Spleen (tissue), 11 donors: ENCODE results near the gene NGFR. TPM values are rescaled to one million over a fixed set of nuclear protein-coding genes. Genes with fewer than 3 reads are reported as not detected.

Experiments
- DNase-seq: peaks from one replicate; pipeline ENCODE4 v3.0.0-alpha.2; 2020
- H3K27ac ChIP-seq, 8 donors: fragments of 200-600 bp; sonication (generic) in 7 of 8; 1 replicate in 4 of 8; 2 replicates in 4 of 8; pipeline versions ENCODE4 v1.5.0 to v1.8.0; 2016 to 2021; ENCODE audit warnings: inconsistent platforms in 4 of 8, mild to moderate bottlenecking in 4 of 8, moderate library complexity in 1 of 8
- H3K27me3 ChIP-seq, 7 donors: fragments of 200-600 bp; sonication (generic) in 6 of 7; replicated peaks in 1 of 7; 1 replicate in 4 of 7; 2 replicates in 3 of 7; pipeline versions ENCODE4 v1.5.0 to v1.8.0; 2016 to 2021; ENCODE audit warnings: inconsistent platforms in 3 of 7, mild to moderate bottlenecking in 1 of 7
- H3K36me3 ChIP-seq, 6 donors: fragments of 200-600 bp; sonication (generic) in 5 of 6; 1 replicate in 4 of 6; 2 replicates in 2 of 6; pipeline versions ENCODE4 v1.5.0 to v1.8.0; 2016 to 2021; ENCODE audit warnings: inconsistent platforms in 2 of 6
- H3K4me1 ChIP-seq, 6 donors: fragments of 200-600 bp; sonication (generic) in 5 of 6; 1 replicate in 3 of 6; 2 replicates in 3 of 6; pipeline versions ENCODE4 v1.5.0 to v1.8.0; 2016 to 2021; ENCODE audit warnings: inconsistent platforms in 3 of 6
- H3K4me3 ChIP-seq, 8 donors: fragments of 200-600 bp; sonication (generic) in 7 of 8; 1 replicate in 4 of 8; 2 replicates in 4 of 8; pipeline versions ENCODE4 v1.5.0 to v1.8.0; 2016 to 2021; ENCODE audit warnings: inconsistent platforms in 4 of 8, mild to moderate bottlenecking in 4 of 8, moderate library complexity in 2 of 8
- H3K9me3 ChIP-seq, 8 donors: fragments of 200-600 bp; sonication (generic) in 7 of 8; 1 replicate in 4 of 8; 2 replicates in 4 of 8; pipeline versions ENCODE4 v1.5.0 to v1.8.0; 2016 to 2021; ENCODE audit warnings: inconsistent platforms in 4 of 8
- POLR2A ChIP-seq, 3 donors: fragments of 450-650 bp; IDR thresholded peaks; one replicate each; pipeline ENCODE4 v1.5.1; 2017; ENCODE audit warnings: antibody characterized with exemption in 3 of 3, mild to moderate bottlenecking in 1 of 3
- POLR2AphosphoS5 ChIP-seq, 3 donors: sonication (generic); formaldehyde crosslinking; IDR thresholded peaks; one replicate each; pipeline ENCODE4 v1.5.1; 2017; ENCODE audit warnings: antibody characterized with exemption in 3 of 3
- WGBS, 5 donors: extraction: QIAGEN DNeasy Blood & Tissue Kit in 3 of 5; methylation state at CpG; one replicate each; pipeline versions ENCODE4 v1.1.5 to v1.1.7; 2013 to 2018; 5-methylcytosine and 5-hydroxymethylcytosine counted together
- intact Hi-C: fragments of 100-400 bp; cut with DNase I; formaldehyde crosslinking; loops from one replicate; pipeline ENCODE4 v1.15.0; 2023; ENCODE audit warnings: low total_unique reads
- polyA plus RNA-seq, 3 donors: library from polyadenylated mRNA; stranded (reverse); fragments of 200-250 nt; gene quantifications; one replicate each; pipeline ENCODE4 v1.2.1, GENCODE V29; 2013
- total RNA-seq, 7 donors: library from RNA; depleted of rRNA in 3 of 7; stranded (reverse); fragments of >200 nt in 3 of 7; fragmentation: NEBNext Ultra II Directional in 4 of 7; extraction: Animal tissue kit (Norgen Biotek cat#: 25700) in 4 of 7; gene quantifications; one replicate each; pipeline versions ENCODE4 v1.1.0 to v1.2.1, GENCODE V29; 2016 to 2021
- TF ChIP-seq, protein P1 (sequence below), 11 experiments: fragments of 200-600 bp in 7 of 11; fragments of 450-650 bp in 4 of 11; sonication (generic) in 4 of 11; IDR thresholded peaks in 8 of 11; conservative IDR thresholded peaks in 3 of 11; 1 replicate in 7 of 11; 2 replicates in 4 of 11; pipeline versions ENCODE4 v1.4.0 to v1.8.0; 2016 to 2021; ENCODE audit warnings: antibody characterized with exemption in 11 of 11, inconsistent platforms in 4 of 11, mild to moderate bottlenecking in 1 of 11
- donor health status: healthy with polysubstance abuse.
- donor health status: DM: no; HTN: no; CAD: no; lungs with moderate emphysema.
- donor health status: DM: no; HTN: no; CAD: no.
- donor health status: Bipolar disorder and iron deficiency.
- donor health status: healthy.
- donor health status: DM: no; HTN: no; CAD: no.
- donor health status: DM: yes; HTN: yes; CAD: no.

NGFR gene
- total and polyA plus RNA-seq, 10 donors: 4.1 to 36.8 (median 13.9) TPM

DNA sequence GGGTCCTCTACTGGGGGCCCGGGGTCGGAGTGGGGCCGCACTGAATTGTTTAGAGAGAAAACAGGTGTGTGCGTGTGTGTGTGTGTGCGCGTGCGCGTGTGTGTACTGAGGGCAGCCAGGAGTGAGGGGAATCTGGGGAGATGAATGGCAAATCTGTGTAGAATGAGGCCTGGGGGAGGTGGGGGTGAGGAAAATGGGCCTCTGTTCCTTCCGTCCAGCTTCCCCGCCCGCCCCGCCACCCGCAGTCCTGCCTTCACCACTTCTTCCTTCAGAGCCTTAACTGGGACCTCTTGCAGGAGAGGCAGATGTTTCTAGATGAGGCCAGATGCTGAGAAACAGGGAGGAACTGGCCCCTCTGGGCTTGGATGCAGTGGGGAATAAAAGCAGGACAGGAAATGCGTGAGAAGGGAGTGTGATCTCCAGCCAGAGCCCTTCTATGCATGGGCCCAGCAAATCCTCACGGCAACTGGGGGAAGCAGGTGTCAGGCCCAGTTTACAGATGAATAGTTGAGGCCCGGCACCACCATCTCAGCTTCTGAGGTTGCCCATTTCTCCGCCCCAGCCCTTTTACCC, 29.7 kb upstream of the NGFR start:
- no peaks in the 10 kb centered on the region for H3K36me3 ChIP-seq
- H3K4me1 ChIP-seq: peaks cover 0 to 10% (median 5%) of the 10 kb centered on the region in 6 donors
- intact Hi-C loops: no loop called here
- H3K4me3 ChIP-seq: no peak overlapping the region
- DNase-seq: no peak
- no peak overlapping the region for H3K27ac ChIP-seq
- peaks cover 0 to 82% (median 16%) of the 10 kb centered on the region in 7 donors for H3K27me3 ChIP-seq
- no peak for TF ChIP-seq POLR2AphosphoS5 (IDR thresholded peaks at IDR 0.05)
- no peak for TF ChIP-seq POLR2A (IDR thresholded peaks at IDR 0.05)
- TF ChIP-seq, protein P1, sequence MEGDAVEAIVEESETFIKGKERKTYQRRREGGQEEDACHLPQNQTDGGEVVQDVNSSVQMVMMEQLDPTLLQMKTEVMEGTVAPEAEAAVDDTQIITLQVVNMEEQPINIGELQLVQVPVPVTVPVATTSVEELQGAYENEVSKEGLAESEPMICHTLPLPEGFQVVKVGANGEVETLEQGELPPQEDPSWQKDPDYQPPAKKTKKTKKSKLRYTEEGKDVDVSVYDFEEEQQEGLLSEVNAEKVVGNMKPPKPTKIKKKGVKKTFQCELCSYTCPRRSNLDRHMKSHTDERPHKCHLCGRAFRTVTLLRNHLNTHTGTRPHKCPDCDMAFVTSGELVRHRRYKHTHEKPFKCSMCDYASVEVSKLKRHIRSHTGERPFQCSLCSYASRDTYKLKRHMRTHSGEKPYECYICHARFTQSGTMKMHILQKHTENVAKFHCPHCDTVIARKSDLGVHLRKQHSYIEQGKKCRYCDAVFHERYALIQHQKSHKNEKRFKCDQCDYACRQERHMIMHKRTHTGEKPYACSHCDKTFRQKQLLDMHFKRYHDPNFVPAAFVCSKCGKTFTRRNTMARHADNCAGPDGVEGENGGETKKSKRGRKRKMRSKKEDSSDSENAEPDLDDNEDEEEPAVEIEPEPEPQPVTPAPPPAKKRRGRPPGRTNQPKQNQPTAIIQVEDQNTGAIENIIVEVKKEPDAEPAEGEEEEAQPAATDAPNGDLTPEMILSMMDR (IDR thresholded peaks at IDR 0.05 in 8 of 11, conservative IDR thresholded peaks at IDR 0.05 in 3 of 11): no peak
- H3K9me3 ChIP-seq: peaks cover 0 to 13% (median 10%) of the 10 kb centered on the region in 8 donors
- 74 to 84% (median 81%) methylated on average over 17 of the region's 17 CpGs for WGBS, 5 donors

DNA sequence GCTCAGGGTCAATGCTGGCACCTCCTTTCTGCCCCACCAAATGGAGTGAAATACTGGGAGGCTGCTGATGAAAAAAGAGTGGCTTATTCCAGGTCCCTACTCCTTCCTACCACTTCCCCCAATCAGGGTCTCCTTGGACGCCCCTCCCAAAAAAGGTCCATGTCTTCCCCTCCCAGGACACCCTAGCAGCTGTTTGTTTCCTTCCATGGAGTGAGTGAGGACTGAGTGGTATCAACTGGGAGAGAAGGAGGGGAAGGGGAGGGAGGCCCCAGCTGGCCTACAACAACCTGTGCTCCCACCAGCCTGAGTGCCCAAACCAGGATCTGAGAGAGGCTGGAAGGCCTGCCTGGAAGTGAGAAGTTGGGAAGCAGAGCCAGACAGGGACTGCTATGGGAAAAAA, 28.7 kb upstream of the NGFR start:
- Histone ChIP-seq H3K9me3 (peaks cover 0 to 13% (median 10%) of the 10 kb centered on the region in 8 donors), H3K4me1 (peaks cover 0 to 20% (median 6%) of the 10 kb centered on the region in 6 donors), H3K27ac (no peak overlapping the region), H3K36me3 (no peaks in the 10 kb centered on the region), H3K4me3 (no peak overlapping the region), H3K27me3 (peaks cover 0 to 84% (median 19%) of the 10 kb centered on the region in 7 donors)
- intact Hi-C loops: no loop called here
- 67 to 100% (median 91%) methylated on average over 1 of the region's 1 CpG for WGBS, 5 donors
- DNase-seq: no peak
- TF ChIP-seq POLR2A (IDR thresholded peaks at IDR 0.05): no peak
- TF ChIP-seq, protein P1 (IDR thresholded peaks at IDR 0.05 in 8 of 11, conservative IDR thresholded peaks at IDR 0.05 in 3 of 11): no peak
- TF ChIP-seq POLR2AphosphoS5 (IDR thresholded peaks at IDR 0.05): no peak

DNA sequence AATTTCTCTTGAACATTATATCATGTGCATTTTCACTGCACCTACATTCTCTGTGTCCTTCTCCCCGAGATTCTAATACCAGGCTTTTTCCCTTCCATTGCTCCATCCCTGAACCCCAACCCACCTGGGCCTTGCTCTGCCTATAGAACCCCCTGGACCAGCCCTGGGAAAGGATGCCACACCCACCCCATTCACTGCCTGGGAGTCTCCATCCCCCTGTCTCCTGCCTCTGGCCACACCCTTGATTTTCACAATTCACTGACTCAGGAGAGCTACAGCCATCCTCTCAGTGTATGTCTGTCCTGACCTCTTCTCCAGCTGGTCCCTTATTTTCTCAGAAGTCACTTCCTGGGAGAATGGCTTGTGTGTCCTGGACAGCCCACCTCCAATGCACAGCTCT, 27.9 kb upstream of the NGFR start:
- H3K36me3 ChIP-seq: no peaks in the 10 kb centered on the region
- H3K4me3 ChIP-seq: no peak overlapping the region
- TF ChIP-seq, protein P1 (IDR thresholded peaks at IDR 0.05 in 8 of 11, conservative IDR thresholded peaks at IDR 0.05 in 3 of 11): no peak
- TF ChIP-seq POLR2AphosphoS5 (IDR thresholded peaks at IDR 0.05) (no peak), POLR2A (IDR thresholded peaks at IDR 0.05) (no peak)
- peaks cover 0 to 27% (median 7%) of the 10 kb centered on the region in 6 donors for H3K4me1 ChIP-seq
- H3K9me3 ChIP-seq: peaks cover 0 to 13% (median 10%) of the 10 kb centered on the region in 8 donors
- peaks cover 0 to 84% (median 25%) of the 10 kb centered on the region in 7 donors for H3K27me3 ChIP-seq
- DNase-seq: no peak
- 68 to 88% (median 81%) methylated on average over 1 of the region's 1 CpG for WGBS, 5 donors
- H3K27ac ChIP-seq: no peak overlapping the region
- intact Hi-C loops: no loop called here

- peaks cover 0 to 8% (median 5%) of the 10 kb centered on the region in 8 donors for H3K9me3 ChIP-seq
- H3K27me3 ChIP-seq: peaks cover 0 to 86% (median 28%) of the 10 kb centered on the region in 7 donors
- no peak for TF ChIP-seq POLR2AphosphoS5 (IDR thresholded peaks at IDR 0.05)
- TF ChIP-seq, protein P1 (IDR thresholded peaks at IDR 0.05 in 8 of 11, conservative IDR thresholded peaks at IDR 0.05 in 3 of 11): no peak
- TF ChIP-seq POLR2A (IDR thresholded peaks at IDR 0.05): no peak
- H3K4me3 ChIP-seq: no peak overlapping the region
- intact Hi-C loops: no loop called here
- peaks cover 0 to 42% (median 12%) of the 10 kb centered on the region in 6 donors for H3K4me1 ChIP-seq
- no peak overlapping the region for H3K27ac ChIP-seq
- WGBS, 5 donors: 62 to 91% (median 74%) methylated on average over 1 of the region's 1 CpG
- no peaks in the 10 kb centered on the region for H3K36me3 ChIP-seq
- no peak for DNase-seq
Measured at GRCh38 chr17:49468811-49469385, 26.2 kb upstream of the NGFR start.
